Measurements from ENCODE around the gene BLOC1S3. TPM values are rescaled to one million over a fixed set of nuclear protein-coding genes. Genes with fewer than 3 reads are reported as not detected.
A peak's percentile ranks its signal among the peaks of the same experiment; 100 is the strongest.

The BLOC1S3 gene
- 10 to 100 TPM in 1 of 2 donors, 1 to 10 TPM in 1; 9.4 to 11.3 TPM for total RNA-seq
- polyA plus RNA-seq (2013, experiment 1 of 2) = 4.8 TPM
- polyA plus RNA-seq (2013, experiment 2 of 2) = 4.9 TPM
- long read RNA-seq, experiment 1 = 0 reads
- long read RNA-seq, experiment 2, partial matches to known transcripts = 0 of 5 reads
- long read RNA-seq, experiment 2, other reads (novel, unspliced or antisense) = 0 of 5 reads
- long read RNA-seq, experiment 3, partial matches to known transcripts = 0 of 1 reads
- long read RNA-seq, experiment 3, other reads (novel, unspliced or antisense) = 0 of 1 reads
- long read RNA-seq, experiment 4 = 0 reads

GRCh38 chr19:45178262-45179071 lies at the start of gene BLOC1S3:
TSS of gene BLOC1S3 (plus strand) at chr19:45178784. CDS start at chr19:45179297, 513 bp downstream.
- H3K27me3 ChIP-seq (ENCODE audit: control insufficient read depth, insufficient read depth, low read length, poor library complexity, severe bottlenecking) = no peaks in the 10 kb centered on the region
- H3K36me3 Mint-ChIP-seq (ENCODE audit: low read depth) = peaks cover 4% of the 10 kb centered on the region
- H3K4me3 ChIP-seq (ENCODE audit: low read length) = peak within 1 kb of the TSS; percentile 96
- H3K36me3 ChIP-seq (ENCODE audit: control insufficient read depth, insufficient read depth, low read length) = peaks cover 8% of the 10 kb centered on the region
- WGBS, 2 experiments (ENCODE audit: insufficient coverage in 1 of 2, insufficient read length in 1 of 2) = 0% methylated on average over 43 to 51 of the region's 51 CpGs
- H3K4me3 Mint-ChIP-seq = peak within 1 kb of the TSS; percentile 87
- peaks cover 2% of the 10 kb centered on the region for H3K27me3 Mint-ChIP-seq (ENCODE audit: insufficient read depth)
- H3K27ac Mint-ChIP-seq = peak within 1 kb of the TSS; percentile 95
- TF ChIP-seq CTCF (conservative IDR thresholded peaks at IDR 0.05) = peak; percentile 74
- no peaks in the 10 kb centered on the region for H3K9me3 Mint-ChIP-seq
- H3K27ac ChIP-seq (ENCODE audit: low read depth, low read length) = peak within 1 kb of the TSS; percentile 66
- H3K4me1 Mint-ChIP-seq = peaks cover 2% of the 10 kb centered on the region
- H3K9me3 ChIP-seq (ENCODE audit: control insufficient read depth, low read length) = no peaks in the 10 kb centered on the region
- H3K4me1 ChIP-seq (ENCODE audit: control insufficient read depth, insufficient read depth, low read length) = no peaks in the 10 kb centered on the region
- DNase-seq = peak; percentile 100
- H3K9ac ChIP-seq (ENCODE audit: extremely low read depth, low read length, poor library complexity, severe bottlenecking) = peak within 1 kb of the TSS; percentile 73

GRCh38 chr19:45128806-45129205 lies 49.8 kb upstream of the BLOC1S3 start:
- Histone ChIP-seq H3K9me3 (ENCODE audit: control insufficient read depth, low read length) (no peaks in the 10 kb centered on the region), H3K27ac (ENCODE audit: low read depth, low read length) (no peak overlapping the region), H3K4me3 (ENCODE audit: low read length) (no peak overlapping the region), H3K27me3 (ENCODE audit: control insufficient read depth, insufficient read depth, low read length, poor library complexity, severe bottlenecking) (no peaks in the 10 kb centered on the region), H3K4me1 (ENCODE audit: control insufficient read depth, insufficient read depth, low read length) (no peaks in the 10 kb centered on the region), H3K9ac (ENCODE audit: extremely low read depth, low read length, poor library complexity, severe bottlenecking) (no peak overlapping the region), H3K36me3 (ENCODE audit: control insufficient read depth, insufficient read depth, low read length) (peaks cover 4% of the 10 kb centered on the region)
- H3K4me3 Mint-ChIP-seq = no peak overlapping the region
- TF ChIP-seq CTCF (conservative IDR thresholded peaks at IDR 0.05) = no peak
- no peaks in the 10 kb centered on the region for H3K9me3 Mint-ChIP-seq
- no peaks in the 10 kb centered on the region for H3K36me3 Mint-ChIP-seq (ENCODE audit: low read depth)
- DNase-seq = no peak
- H3K4me1 Mint-ChIP-seq = peaks cover 6% of the 10 kb centered on the region
- no peaks in the 10 kb centered on the region for H3K27me3 Mint-ChIP-seq (ENCODE audit: insufficient read depth)
- 90 to 95% methylated on average over 5 of the region's 5 CpGs for WGBS, 2 experiments (ENCODE audit: insufficient coverage in 1 of 2, insufficient read length in 1 of 2)
- no peak overlapping the region for H3K27ac Mint-ChIP-seq

- Histone ChIP-seq H3K4me3 (ENCODE audit: low read length) (no peak overlapping the region), H3K9ac (ENCODE audit: extremely low read depth, low read length, poor library complexity, severe bottlenecking) (no peak overlapping the region), H3K9me3 (ENCODE audit: control insufficient read depth, low read length) (no peaks in the 10 kb centered on the region), H3K27ac (ENCODE audit: low read depth, low read length) (no peak overlapping the region), H3K4me1 (ENCODE audit: control insufficient read depth, insufficient read depth, low read length) (no peaks in the 10 kb centered on the region), H3K27me3 (ENCODE audit: control insufficient read depth, insufficient read depth, low read length, poor library complexity, severe bottlenecking) (no peaks in the 10 kb centered on the region), H3K36me3 (ENCODE audit: control insufficient read depth, insufficient read depth, low read length) (peaks cover 4% of the 10 kb centered on the region)
- H3K4me1 Mint-ChIP-seq = peaks cover 10% of the 10 kb centered on the region
- no peak for DNase-seq
- H3K4me3 Mint-ChIP-seq = no peak overlapping the region
- H3K27ac Mint-ChIP-seq = no peak overlapping the region
- H3K36me3 Mint-ChIP-seq (ENCODE audit: low read depth) = no peaks in the 10 kb centered on the region
- no peaks in the 10 kb centered on the region for H3K9me3 Mint-ChIP-seq
- 93 to 96% methylated on average over 11 to 13 of the region's 13 CpGs for WGBS, 2 experiments (ENCODE audit: insufficient coverage in 1 of 2, insufficient read length in 1 of 2)
- H3K27me3 Mint-ChIP-seq (ENCODE audit: insufficient read depth) = no peaks in the 10 kb centered on the region
- no peak for TF ChIP-seq CTCF (conservative IDR thresholded peaks at IDR 0.05)
Observed at GRCh38 chr19:45130236-45130635, 48.3 kb upstream of the BLOC1S3 start.
